BJ (cell line): ENCODE data around the gene CACNA1F. TPM values are rescaled to one million over a fixed set of nuclear protein-coding genes. Genes with fewer than 3 reads are reported as not detected.

Experiments
- CTCF ChIA-PET: fragments of 350-600 bp; formaldehyde crosslinking; extraction: SDS; loops from one replicate; lab custom pipeline; 2021; ENCODE audit warnings: antibody characterized with exemption, inconsistent platforms; lab: Yijun Ruan, JAX
- POLR2A ChIA-PET: fragments of 300-600 bp; sonication (Branson Sonifier 250); formaldehyde crosslinking; extraction: SDS; loops from one replicate; lab custom pipeline; 2021; ENCODE audit warnings: antibody characterized with exemption; lab: Charles Lee
- DNase-seq: peaks from one replicate; pipeline ENCODE4 v3.0.0-alpha.2; 2011; ENCODE audit warnings: low read depth
- H3K27me3 ChIP-seq: 2 replicates; pipeline ENCODE4 v1.6.0; 2011; ENCODE audit warnings: low read length; ENCODE audit not compliant: control insufficient read depth, insufficient read depth
- H3K36me3 ChIP-seq: 2 replicates; pipeline ENCODE4 v1.5.1; 2011; ENCODE audit warnings: low read length; ENCODE audit not compliant: control insufficient read depth, insufficient read depth
- H3K4me3 ChIP-seq: 2 replicates; pipeline ENCODE4 v1.5.1; 2011; ENCODE audit warnings: low read depth, mild to moderate bottlenecking, control low read depth, low read length
- CTCF ChIP-seq: IDR thresholded peaks from 2 replicates; pipeline ENCODE4 v1.5.1; 2011; ENCODE audit warnings: low read depth, mild to moderate bottlenecking, control low read depth, inconsistent platforms, low read length, moderate library complexity; ENCODE audit not compliant: insufficient read depth
- polyA plus RNA-seq: library from polyadenylated mRNA; depleted of rRNA; stranded (reverse); fragments of >200 nt; gene quantifications from 2 replicates; pipeline ENCODE4 v1.2.3, GENCODE V29; 2011

Gene CACNA1F
- polyA plus RNA-seq, 1 experiment: 0.01 TPM

DNA sequence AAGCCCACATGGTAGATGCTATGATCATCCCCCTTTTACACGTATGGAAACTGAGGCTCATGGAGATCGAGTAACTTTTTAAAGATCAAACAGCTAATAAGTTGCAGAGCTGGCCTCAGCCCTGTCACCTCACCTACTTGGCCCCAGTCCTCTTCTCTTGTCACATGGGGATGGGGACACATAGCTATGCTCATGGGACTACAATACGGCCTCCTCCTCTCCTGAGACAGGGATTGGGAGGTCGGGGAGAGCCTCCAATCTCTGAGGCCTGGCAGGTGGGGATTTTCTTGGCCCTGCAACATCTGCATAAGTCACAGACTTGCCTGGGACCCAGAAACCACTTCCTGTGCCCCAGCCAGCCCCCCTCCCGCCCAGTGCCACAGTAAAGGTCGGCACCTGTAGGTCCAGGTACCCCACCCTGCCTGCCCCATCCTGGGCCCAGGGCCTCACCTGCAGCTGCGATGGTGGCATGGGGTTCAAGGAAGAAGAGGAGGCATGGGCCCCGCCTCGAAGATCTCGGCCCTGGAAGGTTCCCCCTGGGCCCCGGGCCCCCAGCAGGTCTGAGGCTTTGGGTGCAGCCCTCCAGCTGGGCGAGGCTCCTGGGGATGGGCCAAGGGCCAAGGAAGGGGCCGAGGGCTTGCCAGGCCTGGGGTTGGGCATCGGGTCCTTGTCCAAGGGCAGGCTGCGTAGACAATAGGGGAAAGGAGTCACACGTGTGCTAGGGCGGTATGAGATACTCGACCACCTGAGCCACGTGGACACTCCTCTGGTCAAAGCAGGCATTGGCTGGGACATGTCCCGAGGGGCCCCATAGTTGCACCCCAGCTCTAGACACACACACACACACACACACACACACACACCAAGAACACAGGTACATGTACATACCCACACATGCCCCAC lies 25.0 kb upstream of the CACNA1F start:
- no peaks in the 10 kb centered on the region for H3K27me3 ChIP-seq
- CTCF ChIA-PET: no interaction called here
- no peak for TF ChIP-seq CTCF
- no peaks in the 10 kb centered on the region for H3K36me3 ChIP-seq
- POLR2A ChIA-PET: no interaction called here
- no peak for DNase-seq
- no peak overlapping the region for H3K4me3 ChIP-seq

GRCh38 chrX:49257074-49257790 lies 24.1 kb upstream of the CACNA1F start:
- no peak for TF ChIP-seq CTCF
- Histone ChIP-seq H3K27me3 (no peaks in the 10 kb centered on the region), H3K36me3 (no peaks in the 10 kb centered on the region), H3K4me3 (no peak overlapping the region)
- no peak for DNase-seq
- CTCF ChIA-PET: no interaction called here
- POLR2A ChIA-PET: no interaction called here

DNA sequence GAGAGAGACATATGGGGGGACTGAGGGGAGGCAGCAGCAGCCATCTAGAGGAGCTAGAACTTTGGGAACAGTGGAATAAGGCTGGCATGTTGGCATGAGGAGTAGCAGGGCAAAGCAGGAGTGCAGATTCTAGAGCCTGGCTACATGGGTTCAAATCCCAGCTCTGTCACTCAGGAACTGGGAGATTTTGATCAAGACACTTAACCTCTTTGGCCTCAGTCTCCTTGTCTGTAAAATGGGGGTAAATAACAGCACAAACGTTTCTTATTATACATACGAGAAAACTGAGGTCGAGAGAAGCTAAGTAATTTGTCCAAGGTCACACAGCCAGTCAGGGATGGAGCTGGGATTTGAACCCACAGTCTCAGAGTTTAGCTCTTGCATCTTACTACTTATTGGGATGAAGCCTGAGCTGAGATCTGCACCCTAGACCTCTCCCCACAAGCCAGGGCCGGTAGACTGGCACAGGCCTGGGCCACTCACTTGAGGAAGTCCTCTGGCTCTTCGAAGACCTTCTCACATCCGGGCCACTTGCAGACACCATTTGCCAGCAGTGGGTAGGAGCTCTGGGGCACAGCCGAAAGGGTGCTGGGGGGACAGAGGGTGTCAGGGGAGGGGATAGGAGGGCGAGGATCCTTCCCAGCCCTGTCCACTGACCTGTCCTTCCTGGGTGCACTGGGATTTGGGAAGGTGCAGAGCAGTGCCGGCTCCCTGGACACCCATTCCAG lies 23.3 kb upstream of the CACNA1F start:
- no peak for TF ChIP-seq CTCF
- Histone ChIP-seq H3K4me3 (no peak overlapping the region), H3K27me3 (no peaks in the 10 kb centered on the region), H3K36me3 (no peaks in the 10 kb centered on the region)
- CTCF ChIA-PET: no interaction called here
- POLR2A ChIA-PET: no interaction called here
- DNase-seq: no peak

DNA sequence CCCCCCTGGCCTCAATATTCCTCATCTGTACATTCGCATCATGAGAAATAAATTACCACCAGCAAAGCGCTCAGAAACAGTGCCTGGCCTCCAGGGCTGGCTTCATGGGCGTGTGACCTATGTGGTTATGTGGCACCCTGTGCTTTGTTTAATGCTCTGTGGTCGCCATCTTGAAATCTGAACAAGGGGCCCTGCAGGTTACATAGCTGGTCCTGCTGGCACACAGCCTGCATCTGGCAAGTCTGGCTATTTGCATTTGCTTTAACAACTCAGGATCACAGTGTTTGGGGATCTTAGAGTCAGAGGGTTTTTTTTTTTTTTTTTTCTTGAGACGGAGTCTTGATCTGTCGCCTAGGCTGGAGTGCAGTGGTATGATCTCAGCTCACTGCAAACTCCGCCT lies 21.5 kb upstream of the CACNA1F start:
- POLR2A ChIA-PET: no interaction called here
- no peak for TF ChIP-seq CTCF
- CTCF ChIA-PET: no interaction called here
- H3K36me3 ChIP-seq: no peaks in the 10 kb centered on the region; the same call in 1 of the 2 replicates
- H3K27me3 ChIP-seq: no peaks in the 10 kb centered on the region
- no peak for DNase-seq
- H3K4me3 ChIP-seq: no peak overlapping the region

DNA sequence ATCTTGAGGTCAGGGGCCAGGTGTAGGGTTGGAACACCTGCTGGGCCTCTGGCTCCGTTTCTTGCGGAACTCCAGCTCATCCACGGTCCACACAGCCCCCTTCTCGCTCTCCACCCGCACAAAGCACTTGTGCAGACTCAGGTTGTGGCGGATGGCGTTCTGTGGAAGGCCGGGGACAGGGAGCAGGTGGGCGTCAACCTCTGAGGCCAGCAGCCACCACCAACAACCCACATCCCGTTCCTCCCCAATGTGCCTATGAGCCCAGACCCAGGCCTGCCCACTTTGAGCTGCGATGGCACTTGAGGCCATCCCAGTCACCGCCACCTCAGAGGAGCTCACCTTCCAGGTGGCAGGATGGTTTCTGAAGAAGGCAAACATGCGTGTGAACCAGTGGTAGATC lies 18.2 kb upstream of the CACNA1F start:
- no peaks in the 10 kb centered on the region; the same call in none of the 2 replicates for H3K36me3 ChIP-seq
- no peak for DNase-seq
- ChIA-PET CTCF (no interaction called here), POLR2A (no interaction called here)
- no peaks in the 10 kb centered on the region for H3K27me3 ChIP-seq
- TF ChIP-seq CTCF: no peak
- H3K4me3 ChIP-seq: no peak overlapping the region
